Measurements from ENCODE around the gene ALKBH1.

ALKBH1 gene

GRCh38 chr14:77717608-77718305, 9.9 kb upstream of the ALKBH1 start:
- Histone ChIP-seq H3K27ac (ENCODE audit: low read length) (no peak overlapping the region), H3K9me3 (ENCODE audit: control insufficient read depth, low read depth, low read length) (no peaks in the 10 kb centered on the region), H3K4me3 (ENCODE audit: low read length) (no peak overlapping the region), H3K9ac (ENCODE audit: low read length) (no peak overlapping the region), H3K27me3 (ENCODE audit: control insufficient read depth, insufficient read depth, low read length) (no peaks in the 10 kb centered on the region), H3K36me3 (ENCODE audit: control insufficient read depth, low read depth, low read length) (peaks cover 81% of the 10 kb centered on the region), H3K4me1 (ENCODE audit: control insufficient read depth, low read depth, low read length) (no peaks in the 10 kb centered on the region)

DNA sequence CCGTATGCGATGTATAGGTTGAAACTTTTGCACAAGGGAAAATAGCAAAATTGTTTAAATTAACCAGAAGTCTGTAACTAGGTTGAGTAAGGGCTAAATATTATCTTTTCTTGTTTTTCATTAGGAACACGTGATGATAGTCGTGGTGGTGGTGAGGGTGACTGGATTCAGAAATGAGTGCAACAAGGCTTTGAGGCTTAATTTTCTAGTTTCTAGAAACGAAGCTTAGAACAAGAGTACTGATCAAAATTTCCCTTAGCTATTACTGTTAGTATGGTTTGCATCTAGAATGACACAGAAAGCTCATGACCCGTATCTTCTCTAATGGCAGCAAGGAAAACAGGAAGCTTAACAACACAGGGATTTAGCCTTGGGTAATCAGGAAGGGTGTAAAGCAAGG, 7.1 kb upstream of the ALKBH1 start:
- Histone ChIP-seq H3K4me1 (ENCODE audit: control insufficient read depth, low read depth, low read length) (no peaks in the 10 kb centered on the region), H3K4me3 (ENCODE audit: low read length) (no peak overlapping the region), H3K9ac (ENCODE audit: low read length) (no peak overlapping the region), H3K36me3 (ENCODE audit: control insufficient read depth, low read depth, low read length) (peaks cover 84% of the 10 kb centered on the region), H3K27me3 (ENCODE audit: control insufficient read depth, insufficient read depth, low read length) (no peaks in the 10 kb centered on the region), H3K27ac (ENCODE audit: low read length) (no peak overlapping the region), H3K9me3 (ENCODE audit: control insufficient read depth, low read depth, low read length) (no peaks in the 10 kb centered on the region)

DNA sequence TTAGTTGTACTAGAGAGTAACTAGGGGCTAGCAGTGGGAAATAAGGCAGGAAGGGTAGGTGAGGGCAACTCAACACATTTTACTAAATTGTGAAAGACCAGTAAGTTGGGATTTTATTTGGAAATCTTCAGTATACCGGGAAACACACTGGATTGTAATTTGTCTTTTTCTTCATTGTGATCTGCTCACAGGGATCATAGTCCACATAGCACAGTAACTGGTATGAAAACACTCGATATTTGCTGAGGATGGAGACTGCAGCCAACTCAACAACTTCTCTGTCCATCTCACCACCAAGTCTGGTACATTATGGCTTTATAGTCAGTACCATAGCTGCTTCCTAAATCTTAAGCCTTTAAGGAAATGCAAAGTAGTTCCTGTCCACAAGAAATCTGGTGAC, 2.5 kb upstream of the ALKBH1 start:
- Histone ChIP-seq H3K9me3 (ENCODE audit: control insufficient read depth, low read depth, low read length) (no peaks in the 10 kb centered on the region), H3K4me3 (ENCODE audit: low read length) (no peak overlapping the region), H3K27ac (ENCODE audit: low read length) (no peak overlapping the region), H3K4me1 (ENCODE audit: control insufficient read depth, low read depth, low read length) (peaks cover 4% of the 10 kb centered on the region), H3K27me3 (ENCODE audit: control insufficient read depth, insufficient read depth, low read length) (no peaks in the 10 kb centered on the region), H3K36me3 (ENCODE audit: control insufficient read depth, low read depth, low read length) (peaks cover 49% of the 10 kb centered on the region), H3K9ac (ENCODE audit: low read length) (no peak overlapping the region)

DNA sequence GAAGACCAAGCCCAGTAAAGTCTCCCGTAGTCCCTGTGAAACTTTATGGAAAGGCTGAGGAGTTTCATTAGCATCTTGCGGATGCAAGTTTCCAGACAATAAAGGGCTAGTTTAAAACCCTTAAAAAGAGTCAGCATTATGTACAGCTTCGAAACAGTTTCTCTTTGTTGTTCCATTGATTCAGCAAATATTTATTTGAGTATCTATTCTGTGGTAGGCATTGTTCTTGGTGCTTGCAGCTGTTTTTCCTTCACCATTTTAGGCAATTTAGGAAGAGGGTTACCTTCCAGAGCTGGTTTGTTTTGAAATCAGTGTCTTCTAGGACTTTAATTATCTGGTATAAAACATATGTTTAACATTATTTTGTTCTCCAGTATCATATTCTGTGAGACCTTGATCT, 1.6 kb upstream of the ALKBH1 start:
- Histone ChIP-seq H3K4me1 (ENCODE audit: control insufficient read depth, low read depth, low read length) (peaks cover 4% of the 10 kb centered on the region), H3K27me3 (ENCODE audit: control insufficient read depth, insufficient read depth, low read length) (no peaks in the 10 kb centered on the region), H3K9ac (ENCODE audit: low read length) (peak overlapping the region; percentile 94), H3K4me3 (ENCODE audit: low read length) (peak overlapping the region; percentile 99), H3K9me3 (ENCODE audit: control insufficient read depth, low read depth, low read length) (no peaks in the 10 kb centered on the region), H3K27ac (ENCODE audit: low read length) (no peak overlapping the region), H3K36me3 (ENCODE audit: control insufficient read depth, low read depth, low read length) (peaks cover 44% of the 10 kb centered on the region)

DNA sequence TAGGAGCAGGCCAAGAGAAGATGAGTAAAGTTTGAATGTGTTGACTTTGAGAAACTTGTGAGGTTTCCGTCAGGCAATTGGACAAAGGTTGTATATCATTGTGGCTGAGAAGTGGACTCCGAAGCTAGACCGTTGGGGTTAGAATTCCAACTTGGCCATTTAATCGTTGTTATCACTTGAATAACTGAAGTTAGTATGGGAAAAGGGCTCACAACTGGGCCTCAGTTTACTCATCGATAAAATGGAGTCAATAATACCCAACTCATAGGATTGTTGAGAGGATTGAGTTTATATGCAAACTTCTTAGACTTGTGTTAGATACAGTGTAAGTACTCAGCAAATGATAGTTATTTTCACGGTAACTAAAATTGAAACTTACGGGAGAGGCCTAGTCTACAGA, 926 bp upstream of the ALKBH1 start:
- Histone ChIP-seq H3K27ac (ENCODE audit: low read length) (peak overlapping the region; percentile 87), H3K9me3 (ENCODE audit: control insufficient read depth, low read depth, low read length) (no peaks in the 10 kb centered on the region), H3K36me3 (ENCODE audit: control insufficient read depth, low read depth, low read length) (peaks cover 44% of the 10 kb centered on the region), H3K4me3 (ENCODE audit: low read length) (peak overlapping the region; percentile 99), H3K27me3 (ENCODE audit: control insufficient read depth, insufficient read depth, low read length) (no peaks in the 10 kb centered on the region), H3K4me1 (ENCODE audit: control insufficient read depth, low read depth, low read length) (peaks cover 4% of the 10 kb centered on the region), H3K9ac (ENCODE audit: low read length) (peak overlapping the region; percentile 94)

DNA sequence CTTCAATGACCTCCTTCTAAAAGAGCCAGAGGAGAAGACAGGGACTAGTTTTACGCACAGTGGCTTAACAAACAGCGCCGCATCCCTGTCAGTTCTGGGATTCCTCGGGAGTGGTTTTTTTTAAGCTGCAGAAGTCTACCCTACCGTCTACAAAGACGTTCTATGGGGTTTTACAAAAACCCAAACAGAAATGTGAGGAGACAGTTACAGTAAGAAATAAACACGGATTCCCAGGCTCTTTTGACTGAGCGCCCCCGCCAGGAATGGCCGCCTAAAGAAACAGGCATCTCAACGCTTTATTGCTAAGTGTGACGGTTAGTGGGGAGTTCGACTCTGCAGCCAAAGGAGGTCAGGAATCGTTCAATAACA, 484 bp downstream of the ALKBH1 start:
- peaks cover 4% of the 10 kb centered on the region for H3K4me1 ChIP-seq (ENCODE audit: control insufficient read depth, low read depth, low read length)
- H3K36me3 ChIP-seq (ENCODE audit: control insufficient read depth, low read depth, low read length), result peaks cover 37% of the 10 kb centered on the region
- peak overlapping the region; percentile 94 for H3K9ac ChIP-seq (ENCODE audit: low read length)
- H3K9me3 ChIP-seq (ENCODE audit: control insufficient read depth, low read depth, low read length), result no peaks in the 10 kb centered on the region
- peak overlapping the region; percentile 99 for H3K4me3 ChIP-seq (ENCODE audit: low read length)
- peak overlapping the region; percentile 87 for H3K27ac ChIP-seq (ENCODE audit: low read length)
- no peaks in the 10 kb centered on the region for H3K27me3 ChIP-seq (ENCODE audit: control insufficient read depth, insufficient read depth, low read length)

DNA sequence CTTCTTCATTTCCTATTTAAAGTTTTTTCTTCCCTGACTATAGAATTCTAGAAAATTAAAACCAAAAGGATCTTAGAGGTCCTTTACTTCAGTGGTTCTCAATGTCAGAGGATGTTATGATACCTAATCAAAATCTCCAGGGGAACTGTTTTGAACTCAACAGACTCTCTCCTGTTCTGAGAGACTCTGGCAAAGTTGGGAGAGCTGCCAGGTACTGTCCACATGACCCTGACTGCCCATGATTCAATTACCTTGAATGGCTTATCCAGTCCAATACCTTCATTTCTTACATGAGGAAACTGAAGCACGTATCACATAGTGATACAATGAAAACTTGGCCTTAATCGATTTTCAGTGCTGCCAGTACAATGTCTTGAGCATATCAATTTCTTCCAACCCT, 16.6 kb downstream of the ALKBH1 start:
- no peak overlapping the region for H3K4me3 ChIP-seq (ENCODE audit: low read length)
- H3K27me3 ChIP-seq (ENCODE audit: control insufficient read depth, insufficient read depth, low read length), result no peaks in the 10 kb centered on the region
- H3K9ac ChIP-seq (ENCODE audit: low read length), result no peak overlapping the region
- no peak overlapping the region for H3K27ac ChIP-seq (ENCODE audit: low read length)
- H3K4me1 ChIP-seq (ENCODE audit: control insufficient read depth, low read depth, low read length), result peaks cover 8% of the 10 kb centered on the region
- H3K9me3 ChIP-seq (ENCODE audit: control insufficient read depth, low read depth, low read length), result no peaks in the 10 kb centered on the region
- H3K36me3 ChIP-seq (ENCODE audit: control insufficient read depth, low read depth, low read length), result peaks cover 21% of the 10 kb centered on the region

GRCh38 chr14:77682158-77682553, 25.7 kb downstream of the ALKBH1 start:
- H3K27ac ChIP-seq (ENCODE audit: low read length), result no peak overlapping the region
- H3K36me3 ChIP-seq (ENCODE audit: control insufficient read depth, low read depth, low read length), result peaks cover 14% of the 10 kb centered on the region
- H3K4me3 ChIP-seq (ENCODE audit: low read length), result no peak overlapping the region

GRCh38 chr14:77681196-77682157, 26.3 kb downstream of the ALKBH1 start:
- Histone ChIP-seq H3K4me3 (ENCODE audit: low read length) (no peak overlapping the region), H3K4me1 (ENCODE audit: control insufficient read depth, low read depth, low read length) (no peaks in the 10 kb centered on the region), H3K9me3 (ENCODE audit: control insufficient read depth, low read depth, low read length) (no peaks in the 10 kb centered on the region), H3K27ac (ENCODE audit: low read length) (no peak overlapping the region), H3K36me3 (ENCODE audit: control insufficient read depth, low read depth, low read length) (peaks cover 14% of the 10 kb centered on the region), H3K9ac (ENCODE audit: low read length) (no peak overlapping the region), H3K27me3 (ENCODE audit: control insufficient read depth, insufficient read depth, low read length) (no peaks in the 10 kb centered on the region)

More at GRCh38 chr14:77682158-77682553, 25.7 kb downstream of the ALKBH1 start:
- no peaks in the 10 kb centered on the region for H3K27me3 ChIP-seq (ENCODE audit: control insufficient read depth, insufficient read depth, low read length)
- no peaks in the 10 kb centered on the region for H3K4me1 ChIP-seq (ENCODE audit: control insufficient read depth, low read depth, low read length)
- H3K9ac ChIP-seq (ENCODE audit: low read length), result no peak overlapping the region
- no peaks in the 10 kb centered on the region for H3K9me3 ChIP-seq (ENCODE audit: control insufficient read depth, low read depth, low read length)

DNA sequence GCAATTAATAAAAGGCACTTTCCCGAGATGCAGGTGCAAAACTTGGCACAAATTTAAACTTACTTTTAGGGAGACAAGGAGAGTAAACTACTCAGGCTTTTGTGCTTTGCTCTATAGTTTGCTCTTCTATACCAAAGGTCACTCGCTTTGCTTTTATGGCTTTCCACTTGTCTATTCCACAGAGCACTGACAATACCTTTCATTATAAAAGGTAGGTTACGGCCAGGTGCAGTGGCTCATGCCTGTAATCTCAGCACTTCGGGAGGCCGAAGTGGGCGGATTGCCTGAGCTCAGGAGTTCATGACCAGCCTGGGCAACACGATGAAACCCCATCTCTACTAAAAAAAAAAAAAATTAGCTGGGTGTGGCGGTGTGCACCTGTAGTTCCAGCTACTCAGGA, 32.9 kb downstream of the ALKBH1 start:
- Histone ChIP-seq H3K9me3 (ENCODE audit: control insufficient read depth, low read depth, low read length) (no peaks in the 10 kb centered on the region), H3K36me3 (ENCODE audit: control insufficient read depth, low read depth, low read length) (peaks cover 36% of the 10 kb centered on the region), H3K4me3 (ENCODE audit: low read length) (no peak overlapping the region), H3K27me3 (ENCODE audit: control insufficient read depth, insufficient read depth, low read length) (no peaks in the 10 kb centered on the region), H3K9ac (ENCODE audit: low read length) (no peak overlapping the region), H3K4me1 (ENCODE audit: control insufficient read depth, low read depth, low read length) (no peaks in the 10 kb centered on the region), H3K27ac (ENCODE audit: low read length) (no peak overlapping the region)

DNA sequence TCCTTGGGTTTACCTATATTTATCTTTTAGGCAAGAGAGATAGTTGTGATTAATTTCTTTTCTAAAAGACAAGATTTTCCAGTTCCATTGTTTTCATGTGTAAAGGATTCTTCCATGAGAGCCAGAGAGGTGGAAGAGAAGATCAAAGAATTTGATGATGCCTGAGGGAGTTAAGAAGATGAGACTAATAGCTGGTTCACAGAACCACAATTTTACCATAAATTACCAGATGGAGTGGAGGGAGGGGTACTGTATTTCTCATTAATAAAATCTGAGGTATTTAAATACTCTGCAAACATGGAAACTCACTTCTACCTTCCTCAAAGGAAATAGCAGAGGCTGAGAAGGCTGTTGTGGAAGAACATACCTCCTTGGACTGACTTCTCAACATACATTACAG, 34.6 kb downstream of the ALKBH1 start:
- no peaks in the 10 kb centered on the region for H3K27me3 ChIP-seq (ENCODE audit: control insufficient read depth, insufficient read depth, low read length)
- H3K27ac ChIP-seq (ENCODE audit: low read length), result no peak overlapping the region
- H3K36me3 ChIP-seq (ENCODE audit: control insufficient read depth, low read depth, low read length), result peaks cover 32% of the 10 kb centered on the region
- no peaks in the 10 kb centered on the region for H3K4me1 ChIP-seq (ENCODE audit: control insufficient read depth, low read depth, low read length)
- H3K9ac ChIP-seq (ENCODE audit: low read length), result no peak overlapping the region
- no peaks in the 10 kb centered on the region for H3K9me3 ChIP-seq (ENCODE audit: control insufficient read depth, low read depth, low read length)
- H3K4me3 ChIP-seq (ENCODE audit: low read length), result no peak overlapping the region

Data from iPS-18a (cell line).